NCI-H187 treated with DMSO at 0.1 percent for 48 hours (cell line): ENCODE measurements around the gene NBPF8.
"Not testable (repeated sequence)": the region's sequence is repeated elsewhere in the genome, so short reads cannot be mapped to it uniquely, and the experiment has no call there.

ENCODE experiments used
- DNase-seq: peaks from one replicate; lab custom pipeline; 2025; lab: John Stamatoyannopoulos, UW

The NBPF8 gene

DNA sequence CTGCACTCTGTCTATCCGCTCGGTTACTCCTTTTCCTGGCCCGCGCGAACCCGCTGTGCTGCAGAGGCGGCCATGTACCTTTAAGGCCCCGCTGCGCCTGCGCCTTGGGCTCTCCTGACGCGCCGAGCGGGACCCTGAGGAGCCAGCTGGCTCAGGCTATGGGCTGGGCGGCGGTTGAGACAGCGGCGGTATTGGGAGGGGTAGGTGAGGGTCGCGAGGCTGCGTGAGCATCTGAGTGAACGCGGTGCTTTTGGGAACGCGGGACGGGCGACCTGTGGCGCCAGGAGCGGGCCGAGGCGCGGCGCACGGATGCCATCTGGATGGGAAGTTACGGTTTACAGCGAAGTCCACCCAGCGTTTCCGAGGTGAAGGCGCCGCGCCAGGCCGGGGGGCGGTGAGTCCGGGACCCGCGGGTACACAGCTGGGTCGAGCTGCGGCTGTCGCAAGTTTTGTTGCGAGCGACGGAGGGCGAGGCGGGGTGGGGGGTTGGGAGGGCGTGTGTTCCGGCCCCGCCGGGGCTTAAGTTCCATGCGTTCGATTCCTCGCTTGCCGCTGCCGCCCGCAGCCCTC lies at the start of gene NBPF8:
NBPF8 (plus strand) TSS at position 125 of the 570 bp plus-strand sequence. CDS start 21,488 bp downstream, outside the sequence.
- not testable (repeated sequence) for DNase-seq

DNA sequence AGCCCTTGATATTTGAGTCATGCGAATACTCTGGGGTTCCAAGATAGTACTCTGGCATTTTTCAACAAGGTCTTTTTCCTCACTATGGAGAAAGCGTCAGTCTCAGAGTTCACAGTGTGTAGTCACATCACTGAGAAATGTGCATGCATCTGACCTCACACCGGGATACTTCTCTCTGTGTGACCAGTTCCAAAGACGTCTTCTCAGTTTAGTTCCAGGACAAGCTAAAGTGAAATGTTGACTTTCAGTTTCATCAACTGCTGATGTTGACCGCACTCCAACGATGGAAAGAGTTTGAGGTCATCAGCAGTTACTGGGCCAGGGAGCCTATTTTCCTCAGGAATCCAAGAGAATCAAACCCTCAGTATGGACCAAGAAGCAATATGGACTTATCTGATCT lies 47.1 kb upstream of the NBPF8 start:
- not testable (repeated sequence) for DNase-seq

- not testable (repeated sequence) for DNase-seq
Observed at GRCh38 chr1:120386651-120387050, 28.2 kb upstream of the NBPF8 start.

DNA sequence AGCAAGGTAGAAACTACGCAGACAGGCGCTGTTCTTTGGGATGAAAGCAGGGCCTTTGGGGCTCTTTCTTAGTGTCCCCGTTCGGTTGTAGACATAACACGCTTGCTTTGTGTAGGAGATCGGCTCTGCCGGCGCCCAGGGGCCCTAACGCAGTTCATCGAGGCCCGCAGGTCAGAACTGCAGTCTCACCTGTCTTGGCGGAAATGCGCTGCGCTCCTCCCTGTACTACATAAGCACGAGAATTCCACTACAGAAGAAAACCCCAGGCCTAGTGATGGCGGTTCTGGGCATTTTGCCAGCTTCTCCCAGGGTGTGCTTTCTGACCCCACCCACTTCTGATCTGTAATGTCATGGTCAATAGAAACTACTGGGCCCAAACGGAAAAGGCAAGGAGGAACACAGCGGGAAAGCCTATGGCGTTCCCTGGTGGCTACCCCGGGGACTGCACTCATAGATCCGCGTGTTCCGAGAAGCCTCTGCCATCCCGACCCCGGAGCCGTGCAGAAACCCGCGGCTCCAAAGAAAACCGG lies 26.2 kb upstream of the NBPF8 start:
- DNase-seq: peak; percentile 45

DNA sequence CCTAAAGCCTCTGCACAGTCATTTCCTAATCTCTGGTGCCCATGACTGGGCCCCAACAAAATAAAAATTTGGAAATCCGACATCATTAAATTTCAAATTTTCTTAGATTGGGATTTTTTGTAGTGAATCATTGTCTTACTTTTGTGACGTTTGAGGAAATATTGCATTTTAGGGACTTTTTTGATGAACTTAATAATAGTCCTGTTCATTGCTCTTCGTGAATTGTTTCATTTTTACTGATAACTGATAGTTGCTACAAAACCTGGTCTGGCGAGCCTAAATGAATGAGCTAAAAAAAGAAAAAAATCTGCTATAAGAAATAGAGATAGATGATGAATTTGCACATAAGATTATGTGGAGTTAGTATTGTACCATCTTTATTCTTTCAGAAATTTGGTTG lies 23.5 kb upstream of the NBPF8 start:
- DNase-seq: not testable (repeated sequence)

GRCh38 chr1:120393316-120394232 lies 21.3 kb upstream of the NBPF8 start:
- not testable (repeated sequence) for DNase-seq

- not testable (repeated sequence) for DNase-seq
Observed at GRCh38 chr1:120405348-120405747, 9.5 kb upstream of the NBPF8 start.

- not testable (repeated sequence) for DNase-seq
Observed at GRCh38 chr1:120414451-120414850, 384 bp upstream of the NBPF8 start.

DNA sequence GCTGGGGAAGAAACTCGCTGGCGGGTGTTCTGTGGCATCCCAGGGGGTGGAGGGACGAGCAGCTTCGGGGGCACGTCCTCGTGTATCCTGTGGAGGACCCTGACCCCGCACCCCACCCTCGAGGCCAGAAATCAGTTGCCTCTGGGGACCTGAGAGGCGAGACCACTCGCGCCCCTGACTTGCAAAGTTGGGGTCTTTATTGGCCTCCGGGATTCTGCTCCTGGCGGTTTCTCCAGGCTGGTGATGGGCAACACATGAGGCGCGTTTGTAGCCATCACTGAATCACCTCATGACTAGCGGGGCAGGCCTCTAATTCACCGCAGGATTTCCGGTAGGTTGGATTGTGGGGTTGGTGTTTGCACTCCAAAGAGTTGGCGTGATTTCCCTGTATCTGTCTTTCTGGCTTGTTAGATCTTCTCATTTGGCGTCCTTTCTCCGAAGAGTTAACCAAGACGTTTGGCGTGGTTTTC lies 692 bp downstream of the NBPF8 start:
- not testable (repeated sequence) for DNase-seq

GRCh38 chr1:120425063-120425462 lies 10.2 kb downstream of the NBPF8 start:
- DNase-seq: not testable (repeated sequence)

GRCh38 chr1:120431626-120432025 lies 16.8 kb downstream of the NBPF8 start:
- not testable (repeated sequence) for DNase-seq

DNA sequence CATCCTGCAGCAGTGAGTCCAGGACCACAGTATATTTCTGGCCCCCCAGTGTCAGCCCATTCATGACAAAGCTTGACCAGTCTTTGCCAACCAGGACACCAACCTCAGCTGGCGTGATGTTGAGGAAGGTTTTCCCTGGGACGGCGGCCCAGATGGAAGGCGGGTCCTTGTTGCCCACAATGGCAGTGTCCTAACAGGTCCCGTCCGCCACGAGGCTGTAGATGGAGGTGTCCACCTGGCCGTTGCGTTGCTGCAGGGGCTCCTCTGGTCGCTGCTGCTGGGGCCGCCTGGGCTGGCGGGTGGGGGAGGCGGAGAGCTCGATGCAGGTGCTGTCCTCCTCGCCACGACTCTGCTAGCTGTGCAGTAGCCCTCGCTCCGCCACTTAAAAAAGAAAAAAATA lies 19.0 kb downstream of the NBPF8 start:
- not testable (repeated sequence) for DNase-seq

- DNase-seq: not testable (repeated sequence)
Observed at GRCh38 chr1:120449124-120449523, 34.3 kb downstream of the NBPF8 start.
